Nephron (organoid): ENCODE measurements around the gene VWA8.
"Not testable (repeated sequence)": the region's sequence is repeated elsewhere in the genome, so short reads cannot be mapped to it uniquely, and the experiment has no call there.

Experiments used
- H3K27ac Mint-ChIP-seq, 3 experiments: 2 replicates each; pipeline ENCODE4 v1.8.0; 2020; ENCODE audit warnings: mixed read lengths in 3 of 3, mild to moderate bottlenecking in 2 of 3, moderate library complexity in 1 of 3
- H3K27me3 Mint-ChIP-seq: 2 replicates; pipeline ENCODE4 v1.8.0; 2021; ENCODE audit warnings: low read depth, mild to moderate bottlenecking, moderate library complexity, mixed read lengths
- H3K36me3 Mint-ChIP-seq: 2 replicates; pipeline ENCODE4 v1.8.0; 2020; ENCODE audit warnings: low read depth, mixed read lengths
- H3K4me1 Mint-ChIP-seq: 2 replicates; pipeline ENCODE4 v1.8.0; 2020; ENCODE audit warnings: mixed read lengths
- H3K4me3 Mint-ChIP-seq, 3 experiments: 2 replicates each; pipeline ENCODE4 v1.8.0; 2020; ENCODE audit warnings: mild to moderate bottlenecking in 3 of 3, mixed read lengths in 3 of 3, moderate library complexity in 2 of 3
- H3K9me3 Mint-ChIP-seq: 2 replicates; pipeline ENCODE4 v1.8.0; 2020; ENCODE audit warnings: mixed read lengths
- TF ChIP-seq, protein P1 (sequence below), 3 experiments: fragments of 200-600 bp; sonication (generic); IDR thresholded peaks; one replicate each; pipeline ENCODE4 v1.5.0; 2021; ENCODE audit warnings: antibody characterized with exemption in 3 of 3; ENCODE audit not compliant: unreplicated experiment in 3 of 3

Gene VWA8

DNA sequence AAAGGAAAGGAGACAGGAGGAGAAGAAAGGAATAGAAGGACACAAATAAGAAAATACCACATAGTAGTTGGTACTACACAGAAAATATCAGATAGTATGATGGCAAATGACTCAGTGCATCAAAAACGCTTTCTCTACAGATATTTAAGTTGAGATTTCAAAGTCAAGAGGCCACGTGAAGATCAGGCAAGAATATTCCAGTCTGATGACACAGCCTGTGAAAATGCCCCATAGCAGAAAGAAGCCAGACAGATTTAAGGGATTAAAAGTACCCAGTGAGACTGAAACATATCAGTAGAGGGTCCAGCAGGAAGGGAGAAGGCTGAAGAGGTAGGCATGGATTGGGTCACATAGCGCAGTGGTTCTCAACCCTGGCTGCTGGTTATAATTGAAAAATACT, 113.7 kb downstream of the VWA8 start:
- H3K27ac Mint-ChIP-seq: peak overlapping the region in 1 of 3 experiments; percentile 7
- no peaks in the 10 kb centered on the region for H3K27me3 Mint-ChIP-seq
- TF ChIP-seq, protein P1, sequence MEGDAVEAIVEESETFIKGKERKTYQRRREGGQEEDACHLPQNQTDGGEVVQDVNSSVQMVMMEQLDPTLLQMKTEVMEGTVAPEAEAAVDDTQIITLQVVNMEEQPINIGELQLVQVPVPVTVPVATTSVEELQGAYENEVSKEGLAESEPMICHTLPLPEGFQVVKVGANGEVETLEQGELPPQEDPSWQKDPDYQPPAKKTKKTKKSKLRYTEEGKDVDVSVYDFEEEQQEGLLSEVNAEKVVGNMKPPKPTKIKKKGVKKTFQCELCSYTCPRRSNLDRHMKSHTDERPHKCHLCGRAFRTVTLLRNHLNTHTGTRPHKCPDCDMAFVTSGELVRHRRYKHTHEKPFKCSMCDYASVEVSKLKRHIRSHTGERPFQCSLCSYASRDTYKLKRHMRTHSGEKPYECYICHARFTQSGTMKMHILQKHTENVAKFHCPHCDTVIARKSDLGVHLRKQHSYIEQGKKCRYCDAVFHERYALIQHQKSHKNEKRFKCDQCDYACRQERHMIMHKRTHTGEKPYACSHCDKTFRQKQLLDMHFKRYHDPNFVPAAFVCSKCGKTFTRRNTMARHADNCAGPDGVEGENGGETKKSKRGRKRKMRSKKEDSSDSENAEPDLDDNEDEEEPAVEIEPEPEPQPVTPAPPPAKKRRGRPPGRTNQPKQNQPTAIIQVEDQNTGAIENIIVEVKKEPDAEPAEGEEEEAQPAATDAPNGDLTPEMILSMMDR (IDR thresholded peaks at IDR 0.05; ENCODE audit: unreplicated experiment in 3 of 3): no peak
- H3K4me1 Mint-ChIP-seq: peaks cover 13% of the 10 kb centered on the region
- H3K4me3 Mint-ChIP-seq: no peak overlapping the region
- H3K36me3 Mint-ChIP-seq: peaks cover 63% of the 10 kb centered on the region
- H3K9me3 Mint-ChIP-seq: peaks cover 7% of the 10 kb centered on the region

DNA sequence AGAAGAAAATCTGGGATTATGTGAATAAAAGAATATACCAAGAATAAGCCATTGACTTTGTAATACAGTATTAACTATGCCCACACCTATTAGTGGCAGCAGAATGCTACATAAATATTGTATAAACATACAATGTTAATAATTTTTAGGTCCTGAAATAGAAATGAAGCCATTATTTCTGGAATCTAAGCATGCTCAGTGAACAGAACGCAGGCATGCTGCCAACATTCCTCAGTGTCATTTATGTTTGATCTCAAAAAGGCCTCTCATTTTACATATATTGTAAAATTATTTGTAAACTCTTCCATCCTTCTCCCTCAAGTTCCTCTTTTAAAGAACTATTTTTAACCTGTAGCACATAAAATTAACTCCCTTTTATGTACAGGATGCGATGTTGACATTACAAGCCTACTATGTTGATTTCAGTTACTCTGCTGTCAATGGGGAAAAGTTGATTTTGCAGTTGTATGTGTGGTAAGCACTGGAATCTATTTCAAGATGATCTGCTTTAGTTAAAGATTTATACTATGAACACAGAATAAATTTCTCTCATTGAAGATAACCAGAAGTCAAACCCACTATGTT, 118.8 kb downstream of the VWA8 start:
- peaks cover 12% of the 10 kb centered on the region for H3K4me1 Mint-ChIP-seq
- H3K4me3 Mint-ChIP-seq: no peak overlapping the region
- peaks cover 55% of the 10 kb centered on the region for H3K36me3 Mint-ChIP-seq

DNA sequence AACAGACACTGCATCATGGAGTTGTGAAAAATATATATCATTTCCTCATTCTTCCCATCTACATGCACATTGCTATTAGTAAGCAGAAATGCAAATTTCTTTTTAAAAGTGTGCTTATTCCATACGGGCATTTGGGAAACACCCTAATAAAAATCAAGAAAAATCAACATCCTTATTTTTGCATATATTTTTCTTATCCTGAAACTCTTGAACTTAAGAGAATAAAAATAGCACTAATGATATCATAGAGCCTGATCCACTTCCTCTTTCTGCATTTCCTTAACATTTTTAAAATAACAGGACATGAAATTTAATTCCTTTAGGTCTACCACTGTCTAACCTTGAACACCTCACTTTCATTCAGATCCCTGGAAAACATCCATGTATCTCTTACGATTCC, 123.3 kb downstream of the VWA8 start:
- TF ChIP-seq, protein P1 (IDR thresholded peaks at IDR 0.05; ENCODE audit: unreplicated experiment in 3 of 3): no peak
- peaks cover 17% of the 10 kb centered on the region for H3K4me1 Mint-ChIP-seq
- no peaks in the 10 kb centered on the region for H3K27me3 Mint-ChIP-seq
- H3K27ac Mint-ChIP-seq: peak overlapping the region; percentile 16 to 33 (median 25)
- H3K36me3 Mint-ChIP-seq: peaks cover 30% of the 10 kb centered on the region
- H3K4me3 Mint-ChIP-seq: no peak overlapping the region
- no peaks in the 10 kb centered on the region for H3K9me3 Mint-ChIP-seq

More for the DNA sequence above, 118.8 kb downstream of the VWA8 start:
- TF ChIP-seq, protein P1 (IDR thresholded peaks at IDR 0.05; ENCODE audit: unreplicated experiment in 3 of 3): no peak
- Mint-ChIP-seq H3K9me3 (peaks cover 7% of the 10 kb centered on the region), H3K27me3 (no peaks in the 10 kb centered on the region), H3K27ac (peak overlapping the region; percentile 51 to 91 (median 76))

DNA sequence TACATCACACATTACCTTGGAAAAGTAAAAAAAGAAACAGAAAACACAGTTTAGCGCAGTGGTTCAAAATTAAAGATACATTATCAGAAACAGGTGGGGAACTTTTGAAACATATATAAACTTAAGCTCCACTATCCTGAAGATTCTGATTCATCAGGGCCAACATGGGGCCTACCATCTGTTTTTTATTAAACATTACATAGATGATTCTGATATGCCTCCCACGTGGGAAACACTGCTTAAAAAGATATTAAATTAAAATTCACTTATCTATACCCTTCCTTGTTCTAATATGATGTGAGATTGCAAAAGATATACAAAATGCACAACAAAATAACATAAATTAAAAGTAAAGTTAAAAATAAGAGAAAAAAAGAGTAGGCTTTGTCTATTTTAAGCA, 125.0 kb downstream of the VWA8 start:
- no peak overlapping the region for H3K27ac Mint-ChIP-seq
- H3K4me3 Mint-ChIP-seq: no peak overlapping the region
- H3K27me3 Mint-ChIP-seq: no peaks in the 10 kb centered on the region
- TF ChIP-seq, protein P1 (IDR thresholded peaks at IDR 0.05; ENCODE audit: unreplicated experiment in 3 of 3): no peak
- no peaks in the 10 kb centered on the region for H3K9me3 Mint-ChIP-seq
- peaks cover 12% of the 10 kb centered on the region for H3K4me1 Mint-ChIP-seq
- peaks cover 26% of the 10 kb centered on the region for H3K36me3 Mint-ChIP-seq

DNA sequence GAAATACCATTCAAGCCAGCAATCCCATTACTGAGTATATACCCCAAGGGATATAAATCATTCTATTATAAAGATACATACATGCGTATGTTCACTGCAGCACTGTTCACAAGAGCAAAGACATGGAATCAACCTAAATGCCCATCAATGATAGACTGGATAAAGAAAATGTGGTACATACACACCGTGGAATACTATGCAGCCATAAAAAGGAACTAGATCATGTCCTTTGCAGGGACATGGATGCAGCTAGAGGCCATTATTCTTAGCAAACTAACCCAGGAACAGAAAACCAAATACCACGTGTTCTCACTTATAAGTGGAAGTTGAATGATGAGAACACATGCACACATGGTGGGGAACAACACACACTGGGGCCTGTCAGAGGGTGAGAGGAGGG, 126.2 kb downstream of the VWA8 start:
- H3K9me3 Mint-ChIP-seq, H3K4me3 Mint-ChIP-seq, H3K27me3 Mint-ChIP-seq, H3K27ac Mint-ChIP-seq: not testable (repeated sequence)
- Mint-ChIP-seq H3K4me1 (peaks cover 12% of the 10 kb centered on the region), H3K36me3 (peaks cover 26% of the 10 kb centered on the region)

DNA sequence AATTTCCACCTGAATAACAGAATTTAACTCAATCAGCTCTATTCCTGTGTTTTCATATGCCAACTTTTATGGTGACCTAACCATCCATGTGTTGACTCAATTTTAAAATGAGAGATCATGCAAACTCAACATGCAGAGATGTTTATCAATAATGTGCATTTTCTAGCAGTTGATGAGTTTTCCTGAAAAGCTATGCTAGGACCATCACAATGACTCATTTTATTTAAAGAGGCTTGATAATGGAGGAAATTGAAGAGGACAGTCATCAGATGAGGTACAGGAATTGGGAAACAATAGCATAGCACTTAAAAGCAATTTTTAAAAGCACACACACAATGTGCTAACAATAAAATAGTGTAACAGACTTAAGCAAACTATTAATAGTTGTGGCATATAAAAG, 127.1 kb downstream of the VWA8 start:
- TF ChIP-seq, protein P1 (IDR thresholded peaks at IDR 0.05; ENCODE audit: unreplicated experiment in 3 of 3): no peak
- no peaks in the 10 kb centered on the region for H3K27me3 Mint-ChIP-seq
- H3K36me3 Mint-ChIP-seq: peaks cover 23% of the 10 kb centered on the region
- no peak overlapping the region for H3K4me3 Mint-ChIP-seq
- H3K27ac Mint-ChIP-seq: no peak overlapping the region
- H3K4me1 Mint-ChIP-seq: peaks cover 12% of the 10 kb centered on the region
- no peaks in the 10 kb centered on the region for H3K9me3 Mint-ChIP-seq
